Endothelial cell of umbilical vein (primary cell): ENCODE results near the gene SLC22A4.

Source experiments
- EZH2 ChIP-seq: IDR thresholded peaks from 2 replicates; pipeline ENCODE4 v1.6.1; 2012; ENCODE audit warnings: borderline replicate concordance, low read depth, mild to moderate bottlenecking, moderate library complexity, low read length, inconsistent platforms; ENCODE audit not compliant: severe bottlenecking
- FOS ChIP-seq: IDR thresholded peaks from 2 replicates; pipeline ENCODE4 v1.6.1; 2011; ENCODE audit warnings: mild to moderate bottlenecking, low read length, moderate library complexity, borderline replicate concordance; ENCODE audit not compliant: insufficient read depth
- JUN ChIP-seq: IDR thresholded peaks from 2 replicates; pipeline ENCODE4 v1.6.1; 2011; ENCODE audit warnings: borderline replicate concordance, low read depth; ENCODE audit not compliant: insufficient read length, insufficient read depth
- MAX ChIP-seq: IDR thresholded peaks from 2 replicates; pipeline ENCODE4 v1.6.1; 2011; ENCODE audit not compliant: insufficient read depth, insufficient read length
- POLR2A ChIP-seq: IDR thresholded peaks from 2 replicates; pipeline ENCODE4 v1.6.1; 2012; ENCODE audit warnings: low read depth, mild to moderate bottlenecking, control low read depth, low read length
- POLR2AphosphoS5 ChIP-seq: IDR thresholded peaks from 2 replicates; pipeline ENCODE4 v1.6.1; 2012; ENCODE audit warnings: low read depth, mild to moderate bottlenecking, control low read depth, low read length, moderate library complexity; ENCODE audit not compliant: insufficient read depth
- TF ChIP-seq, protein P1 (sequence below), 2 donors: IDR thresholded peaks; 1 replicate in 1 of 2; 2 replicates in 1 of 2; pipeline ENCODE4 v1.5.1; 2011; ENCODE audit warnings: low read length in 2 of 2, mild to moderate bottlenecking in 2 of 2, moderate library complexity in 2 of 2, control low read depth in 1 of 2, inconsistent platforms in 1 of 2, low read depth in 1 of 2; ENCODE audit not compliant: insufficient read depth in 1 of 2; ENCODE audit errors: extremely low read depth in 1 of 2

DNA sequence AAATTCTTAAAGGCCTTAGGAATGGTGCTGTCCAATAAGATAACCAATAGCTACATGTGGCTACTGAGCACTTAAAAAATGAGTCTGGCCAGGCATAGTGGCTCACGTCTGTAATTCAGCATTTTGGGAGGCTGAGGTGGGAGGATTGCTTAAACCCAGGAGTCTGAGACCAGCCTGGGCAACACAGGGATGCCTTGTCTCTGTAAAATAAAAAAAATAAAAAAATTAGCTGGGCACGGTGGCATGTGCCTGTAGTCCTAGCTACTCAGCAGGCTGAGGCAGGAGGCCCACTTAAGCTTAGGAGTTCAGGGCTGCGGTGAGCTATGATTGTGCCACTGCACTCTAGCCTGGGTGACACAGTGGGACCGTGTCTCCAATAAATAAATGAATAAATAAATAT, 74.0 kb downstream of the SLC22A4 start:
- TF ChIP-seq, protein P1, sequence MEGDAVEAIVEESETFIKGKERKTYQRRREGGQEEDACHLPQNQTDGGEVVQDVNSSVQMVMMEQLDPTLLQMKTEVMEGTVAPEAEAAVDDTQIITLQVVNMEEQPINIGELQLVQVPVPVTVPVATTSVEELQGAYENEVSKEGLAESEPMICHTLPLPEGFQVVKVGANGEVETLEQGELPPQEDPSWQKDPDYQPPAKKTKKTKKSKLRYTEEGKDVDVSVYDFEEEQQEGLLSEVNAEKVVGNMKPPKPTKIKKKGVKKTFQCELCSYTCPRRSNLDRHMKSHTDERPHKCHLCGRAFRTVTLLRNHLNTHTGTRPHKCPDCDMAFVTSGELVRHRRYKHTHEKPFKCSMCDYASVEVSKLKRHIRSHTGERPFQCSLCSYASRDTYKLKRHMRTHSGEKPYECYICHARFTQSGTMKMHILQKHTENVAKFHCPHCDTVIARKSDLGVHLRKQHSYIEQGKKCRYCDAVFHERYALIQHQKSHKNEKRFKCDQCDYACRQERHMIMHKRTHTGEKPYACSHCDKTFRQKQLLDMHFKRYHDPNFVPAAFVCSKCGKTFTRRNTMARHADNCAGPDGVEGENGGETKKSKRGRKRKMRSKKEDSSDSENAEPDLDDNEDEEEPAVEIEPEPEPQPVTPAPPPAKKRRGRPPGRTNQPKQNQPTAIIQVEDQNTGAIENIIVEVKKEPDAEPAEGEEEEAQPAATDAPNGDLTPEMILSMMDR (IDR thresholded peaks at IDR 0.05; ENCODE audit: extremely low read depth in 1 of 2, insufficient read depth in 1 of 2, low read depth in 1 of 2, low read length in 2 of 2): no peak
- TF ChIP-seq POLR2A (no peak), EZH2 (no peak), POLR2AphosphoS5 (no peak), MAX (no peak), JUN (no peak), FOS (no peak)
